ENCODE data around the gene PNCK.

The PNCK gene

GRCh38 chrX:153634832-153635231 is 38.8 kb downstream of the PNCK start:
- Histone ChIP-seq H3K9me3 (ENCODE audit: insufficient read depth, low read depth, low read length) (no peaks in the 10 kb centered on the region), H3K27ac (ENCODE audit: low read length) (no peak overlapping the region)

GRCh38 chrX:153634236-153634635 is 39.4 kb downstream of the PNCK start:
- Histone ChIP-seq H3K27me3 (ENCODE audit: insufficient read depth, low read length) (no peaks in the 10 kb centered on the region), H3K9me3 (ENCODE audit: insufficient read depth, low read depth, low read length) (no peaks in the 10 kb centered on the region), H3K4me1 (ENCODE audit: insufficient read depth, low read length) (no peaks in the 10 kb centered on the region)

More at GRCh38 chrX:153634832-153635231, 38.8 kb downstream of the PNCK start:
- no peak overlapping the region for H3K4me3 ChIP-seq (ENCODE audit: low read length)
- H3K36me3 ChIP-seq (ENCODE audit: insufficient read depth, low read depth, low read length), result no peaks in the 10 kb centered on the region
- no peaks in the 10 kb centered on the region for H3K4me1 ChIP-seq (ENCODE audit: insufficient read depth, low read length)
- no peak overlapping the region for H3K9ac ChIP-seq (ENCODE audit: low read depth, low read length)
- H3K27me3 ChIP-seq (ENCODE audit: insufficient read depth, low read length), result peaks cover 2% of the 10 kb centered on the region; the same call in 1 of the 2 replicates

GRCh38 chrX:153633607-153634180 is 39.9 kb downstream of the PNCK start:
- H3K27me3 ChIP-seq (ENCODE audit: insufficient read depth, low read length), result no peaks in the 10 kb centered on the region
- H3K27ac ChIP-seq (ENCODE audit: low read length), result no peak overlapping the region
- H3K4me3 ChIP-seq (ENCODE audit: low read length), result no peak overlapping the region
- H3K36me3 ChIP-seq (ENCODE audit: insufficient read depth, low read depth, low read length), result no peaks in the 10 kb centered on the region
- H3K4me1 ChIP-seq (ENCODE audit: insufficient read depth, low read length), result no peaks in the 10 kb centered on the region
- H3K9me3 ChIP-seq (ENCODE audit: insufficient read depth, low read depth, low read length), result no peaks in the 10 kb centered on the region
- no peak overlapping the region for H3K9ac ChIP-seq (ENCODE audit: low read depth, low read length)

More at GRCh38 chrX:153634236-153634635, 39.4 kb downstream of the PNCK start:
- Histone ChIP-seq H3K4me3 (ENCODE audit: low read length) (no peak overlapping the region), H3K9ac (ENCODE audit: low read depth, low read length) (no peak overlapping the region), H3K36me3 (ENCODE audit: insufficient read depth, low read depth, low read length) (no peaks in the 10 kb centered on the region), H3K27ac (ENCODE audit: low read length) (no peak overlapping the region)

GRCh38 chrX:153633048-153633447 is 40.6 kb downstream of the PNCK start:
- Histone ChIP-seq H3K27me3 (ENCODE audit: insufficient read depth, low read length) (no peaks in the 10 kb centered on the region), H3K4me1 (ENCODE audit: insufficient read depth, low read length) (no peaks in the 10 kb centered on the region), H3K36me3 (ENCODE audit: insufficient read depth, low read depth, low read length) (no peaks in the 10 kb centered on the region), H3K9me3 (ENCODE audit: insufficient read depth, low read depth, low read length) (no peaks in the 10 kb centered on the region), H3K4me3 (ENCODE audit: low read length) (no peak overlapping the region), H3K27ac (ENCODE audit: low read length) (no peak overlapping the region), H3K9ac (ENCODE audit: low read depth, low read length) (no peak overlapping the region)

GRCh38 chrX:153632595-153632946 is 41.0 kb downstream of the PNCK start:
- no peaks in the 10 kb centered on the region for H3K36me3 ChIP-seq (ENCODE audit: insufficient read depth, low read depth, low read length)
- no peak overlapping the region for H3K27ac ChIP-seq (ENCODE audit: low read length)
- H3K9ac ChIP-seq (ENCODE audit: low read depth, low read length), result no peak overlapping the region
- no peaks in the 10 kb centered on the region for H3K27me3 ChIP-seq (ENCODE audit: insufficient read depth, low read length)
- no peaks in the 10 kb centered on the region for H3K4me1 ChIP-seq (ENCODE audit: insufficient read depth, low read length)
- no peaks in the 10 kb centered on the region for H3K9me3 ChIP-seq (ENCODE audit: insufficient read depth, low read depth, low read length)
- H3K4me3 ChIP-seq (ENCODE audit: low read length), result no peak overlapping the region

- Histone ChIP-seq H3K9me3 (ENCODE audit: insufficient read depth, low read depth, low read length) (no peaks in the 10 kb centered on the region), H3K27me3 (ENCODE audit: insufficient read depth, low read length) (no peaks in the 10 kb centered on the region), H3K9ac (ENCODE audit: low read depth, low read length) (no peak overlapping the region), H3K4me3 (ENCODE audit: low read length) (no peak overlapping the region), H3K36me3 (ENCODE audit: insufficient read depth, low read depth, low read length) (no peaks in the 10 kb centered on the region), H3K27ac (ENCODE audit: low read length) (no peak overlapping the region), H3K4me1 (ENCODE audit: insufficient read depth, low read length) (no peaks in the 10 kb centered on the region)
Measured at GRCh38 chrX:153631907-153632594, 41.6 kb downstream of the PNCK start.

GRCh38 chrX:153631346-153631745 is 42.3 kb downstream of the PNCK start:
- Histone ChIP-seq H3K9ac (ENCODE audit: low read depth, low read length) (no peak overlapping the region), H3K9me3 (ENCODE audit: insufficient read depth, low read depth, low read length) (no peaks in the 10 kb centered on the region), H3K36me3 (ENCODE audit: insufficient read depth, low read depth, low read length) (no peaks in the 10 kb centered on the region), H3K27me3 (ENCODE audit: insufficient read depth, low read length) (no peaks in the 10 kb centered on the region), H3K4me1 (ENCODE audit: insufficient read depth, low read length) (no peaks in the 10 kb centered on the region), H3K4me3 (ENCODE audit: low read length) (no peak overlapping the region), H3K27ac (ENCODE audit: low read length) (no peak overlapping the region)

GRCh38 chrX:153628665-153629064 is 44.9 kb downstream of the PNCK start:
- Histone ChIP-seq H3K4me1 (ENCODE audit: insufficient read depth, low read length) (no peaks in the 10 kb centered on the region), H3K27ac (ENCODE audit: low read length) (no peak overlapping the region), H3K9me3 (ENCODE audit: insufficient read depth, low read depth, low read length) (no peaks in the 10 kb centered on the region), H3K27me3 (ENCODE audit: insufficient read depth, low read length) (no peaks in the 10 kb centered on the region), H3K4me3 (ENCODE audit: low read length) (no peak overlapping the region), H3K36me3 (ENCODE audit: insufficient read depth, low read depth, low read length) (no peaks in the 10 kb centered on the region), H3K9ac (ENCODE audit: low read depth, low read length) (no peak overlapping the region)

- Histone ChIP-seq H3K27me3 (ENCODE audit: insufficient read depth, low read length) (no peaks in the 10 kb centered on the region), H3K4me3 (ENCODE audit: low read length) (no peak overlapping the region), H3K9ac (ENCODE audit: low read depth, low read length) (no peak overlapping the region), H3K4me1 (ENCODE audit: insufficient read depth, low read length) (no peaks in the 10 kb centered on the region), H3K9me3 (ENCODE audit: insufficient read depth, low read depth, low read length) (no peaks in the 10 kb centered on the region), H3K27ac (ENCODE audit: low read length) (no peak overlapping the region), H3K36me3 (ENCODE audit: insufficient read depth, low read depth, low read length) (no peaks in the 10 kb centered on the region)
Measured at GRCh38 chrX:153628129-153628528, 45.5 kb downstream of the PNCK start.

GRCh38 chrX:153627675-153628111 is 45.9 kb downstream of the PNCK start:
- Histone ChIP-seq H3K27ac (ENCODE audit: low read length) (no peak overlapping the region), H3K9ac (ENCODE audit: low read depth, low read length) (no peak overlapping the region), H3K27me3 (ENCODE audit: insufficient read depth, low read length) (no peaks in the 10 kb centered on the region), H3K4me1 (ENCODE audit: insufficient read depth, low read length) (no peaks in the 10 kb centered on the region), H3K4me3 (ENCODE audit: low read length) (no peak overlapping the region), H3K9me3 (ENCODE audit: insufficient read depth, low read depth, low read length) (no peaks in the 10 kb centered on the region), H3K36me3 (ENCODE audit: insufficient read depth, low read depth, low read length) (no peaks in the 10 kb centered on the region)

- Histone ChIP-seq H3K9me3 (ENCODE audit: insufficient read depth, low read depth, low read length) (no peaks in the 10 kb centered on the region), H3K27me3 (ENCODE audit: insufficient read depth, low read length) (no peaks in the 10 kb centered on the region), H3K27ac (ENCODE audit: low read length) (no peak overlapping the region), H3K36me3 (ENCODE audit: insufficient read depth, low read depth, low read length) (no peaks in the 10 kb centered on the region), H3K4me3 (ENCODE audit: low read length) (no peak overlapping the region), H3K9ac (ENCODE audit: low read depth, low read length) (no peak overlapping the region), H3K4me1 (ENCODE audit: insufficient read depth, low read length) (no peaks in the 10 kb centered on the region)
Measured at GRCh38 chrX:153626863-153627674, 46.5 kb downstream of the PNCK start.
